ENCODE data around the gene MPV17.

DNA sequence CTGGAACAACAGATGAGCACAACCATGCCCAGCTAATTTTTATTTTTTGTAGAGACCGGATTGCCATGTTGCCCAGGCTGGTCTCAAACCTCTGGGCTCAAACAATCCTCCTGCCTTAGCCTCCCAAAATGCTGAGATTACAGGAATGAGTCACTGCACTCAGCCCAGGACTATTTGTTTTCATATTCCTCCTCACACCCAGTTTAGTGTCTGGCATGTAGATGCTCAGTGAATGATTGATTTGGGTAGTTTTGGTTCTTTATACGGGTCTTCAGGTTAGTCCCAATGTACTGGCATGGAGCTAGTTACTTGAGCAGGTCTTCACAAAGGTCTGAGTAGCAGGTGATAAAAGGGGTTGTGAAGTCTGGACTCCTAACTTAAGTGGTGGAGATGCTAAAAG, 41.0 kb upstream of the MPV17 start:
- TF ChIP-seq, protein P1, sequence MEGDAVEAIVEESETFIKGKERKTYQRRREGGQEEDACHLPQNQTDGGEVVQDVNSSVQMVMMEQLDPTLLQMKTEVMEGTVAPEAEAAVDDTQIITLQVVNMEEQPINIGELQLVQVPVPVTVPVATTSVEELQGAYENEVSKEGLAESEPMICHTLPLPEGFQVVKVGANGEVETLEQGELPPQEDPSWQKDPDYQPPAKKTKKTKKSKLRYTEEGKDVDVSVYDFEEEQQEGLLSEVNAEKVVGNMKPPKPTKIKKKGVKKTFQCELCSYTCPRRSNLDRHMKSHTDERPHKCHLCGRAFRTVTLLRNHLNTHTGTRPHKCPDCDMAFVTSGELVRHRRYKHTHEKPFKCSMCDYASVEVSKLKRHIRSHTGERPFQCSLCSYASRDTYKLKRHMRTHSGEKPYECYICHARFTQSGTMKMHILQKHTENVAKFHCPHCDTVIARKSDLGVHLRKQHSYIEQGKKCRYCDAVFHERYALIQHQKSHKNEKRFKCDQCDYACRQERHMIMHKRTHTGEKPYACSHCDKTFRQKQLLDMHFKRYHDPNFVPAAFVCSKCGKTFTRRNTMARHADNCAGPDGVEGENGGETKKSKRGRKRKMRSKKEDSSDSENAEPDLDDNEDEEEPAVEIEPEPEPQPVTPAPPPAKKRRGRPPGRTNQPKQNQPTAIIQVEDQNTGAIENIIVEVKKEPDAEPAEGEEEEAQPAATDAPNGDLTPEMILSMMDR (IDR thresholded peaks at IDR 0.05) = no peak
- TF ChIP-seq EZH2 (IDR thresholded peaks at IDR 0.05; ENCODE audit: borderline replicate concordance, insufficient read depth, low read depth, low read length, poor library complexity, severe bottlenecking) = no peak

Data from B cell (primary cell).